HCT116 (cell line): Measurements from ENCODE around the gene TBK1.

ENCODE experiments used
- CTCF ChIP-seq, 3 experiments: fragments of 200-600 bp in 1 of 3; sonication (generic) in 1 of 3; IDR thresholded peaks in 2 of 3; conservative IDR thresholded peaks in 1 of 3; 2 replicates each; pipeline ENCODE4 v1.5.1; 2012 to 2017; ENCODE audit warnings: low read depth in 2 of 3, low read length in 2 of 3, antibody characterized with exemption in 1 of 3, borderline replicate concordance in 1 of 3, control low read depth in 1 of 3, mild to moderate bottlenecking in 1 of 3, mixed read lengths in 1 of 3, mixed run types in 1 of 3, moderate library complexity in 1 of 3; ENCODE audit not compliant: insufficient read depth in 1 of 3
- RAD21 ChIP-seq: IDR thresholded peaks from 2 replicates; pipeline ENCODE4 v1.6.1; 2012; ENCODE audit warnings: low read depth, mild to moderate bottlenecking

GRCh38 chr12:64506955-64507354, 55.0 kb downstream of the TBK1 start:
- no peak for TF ChIP-seq CTCF (IDR thresholded peaks at IDR 0.05 in 2 of 3, conservative IDR thresholded peaks at IDR 0.05 in 1 of 3; ENCODE audit: borderline replicate concordance in 1 of 3, insufficient read depth in 1 of 3, low read depth in 2 of 3, low read length in 2 of 3)
- no peak for TF ChIP-seq RAD21
